HEK293 (cell line): ENCODE data around the gene GMCL1.
A peak's percentile ranks its signal among the peaks of the same experiment; 100 is the strongest.

Experiments
- IKZF3 ChIP-seq: fragments of 450-650 bp; IDR thresholded peaks from 2 replicates; pipeline ENCODE4 v1.5.0; 2018; ENCODE audit warnings: missing biosample characterization, mild to moderate bottlenecking, missing genetic modification characterization, moderate library complexity
- KLF16 ChIP-seq: fragments of 450-650 bp; formaldehyde crosslinking; IDR thresholded peaks from 2 replicates; pipeline ENCODE4 v1.5.1; 2017; ENCODE audit warnings: missing biosample characterization, missing genetic modification characterization
- KLF8 ChIP-seq: fragments of 450-650 bp; formaldehyde crosslinking; IDR thresholded peaks from 2 replicates; pipeline ENCODE4 v1.5.1; 2016; ENCODE audit warnings: missing biosample characterization, missing genetic modification characterization
- KLF9 ChIP-seq: fragments of 450-650 bp; formaldehyde crosslinking; IDR thresholded peaks from 2 replicates; pipeline ENCODE4 v1.5.1; 2016; ENCODE audit warnings: missing biosample characterization, missing genetic modification characterization, low read depth
- MEIS1 ChIP-seq: sonication (generic); formaldehyde crosslinking; IDR thresholded peaks from 2 replicates; pipeline ENCODE4 v1.8.1; 2022; ENCODE audit warnings: missing genetic modification reagents, mild to moderate bottlenecking, borderline replicate concordance
- SCRT1 ChIP-seq: fragments of 450-650 bp; formaldehyde crosslinking; IDR thresholded peaks from 2 replicates; pipeline ENCODE4 v1.5.1; 2016; ENCODE audit warnings: missing biosample characterization, missing genetic modification characterization, borderline replicate concordance
- SCRT2 ChIP-seq: fragments of 450-650 bp; formaldehyde crosslinking; IDR thresholded peaks from 2 replicates; pipeline ENCODE4 v1.5.1; 2016; ENCODE audit warnings: missing biosample characterization, missing genetic modification characterization
- SP2 ChIP-seq: fragments of 450-650 bp; formaldehyde crosslinking; IDR thresholded peaks from 2 replicates; pipeline ENCODE4 v1.5.1; 2016; ENCODE audit warnings: missing biosample characterization, missing genetic modification characterization
- YY1 ChIP-seq: fragments of 450-650 bp; formaldehyde crosslinking; IDR thresholded peaks from 2 replicates; pipeline ENCODE4 v1.5.1; 2018; ENCODE audit warnings: missing biosample characterization, missing genetic modification characterization
- YY2 ChIP-seq: fragments of 450-650 bp; formaldehyde crosslinking; IDR thresholded peaks from 2 replicates; pipeline ENCODE4 v1.5.1; 2016; ENCODE audit warnings: missing biosample characterization, missing genetic modification characterization
- ZBTB21 ChIP-seq: fragments of 450-650 bp; formaldehyde crosslinking; IDR thresholded peaks from 2 replicates; pipeline ENCODE4 v1.5.1; 2017; ENCODE audit warnings: missing biosample characterization, missing genetic modification characterization
- ZFP3 ChIP-seq: fragments of 450-650 bp; formaldehyde crosslinking; IDR thresholded peaks from 2 replicates; pipeline ENCODE4 v1.5.1; 2016; ENCODE audit warnings: low read depth, missing biosample characterization, missing genetic modification characterization
- ZNF214 ChIP-seq: fragments of 450-650 bp; formaldehyde crosslinking; IDR thresholded peaks from 2 replicates; pipeline ENCODE4 v1.5.1; 2017; ENCODE audit warnings: missing biosample characterization, mild to moderate bottlenecking, missing genetic modification characterization, borderline replicate concordance
- ZNF221 ChIP-seq: fragments of 450-650 bp; formaldehyde crosslinking; IDR thresholded peaks from 2 replicates; pipeline ENCODE4 v1.5.1; 2017; ENCODE audit warnings: missing biosample characterization, missing genetic modification characterization, borderline replicate concordance
- ZNF248 ChIP-seq: fragments of 450-650 bp; formaldehyde crosslinking; IDR thresholded peaks from 2 replicates; pipeline ENCODE4 v1.5.1; 2017; ENCODE audit warnings: missing biosample characterization, missing genetic modification characterization
- ZNF37A ChIP-seq: fragments of 450-650 bp; IDR thresholded peaks from 2 replicates; pipeline ENCODE4 v1.5.1; 2018; ENCODE audit warnings: missing biosample characterization, missing genetic modification characterization
- ZNF391 ChIP-seq: fragments of 450-650 bp; formaldehyde crosslinking; IDR thresholded peaks from 2 replicates; pipeline ENCODE4 v1.5.1; 2016; ENCODE audit warnings: low read depth, missing biosample characterization, missing genetic modification characterization, borderline replicate concordance
- ZNF394 ChIP-seq: fragments of 450-650 bp; formaldehyde crosslinking; IDR thresholded peaks from 2 replicates; pipeline ENCODE4 v1.5.1; 2016; ENCODE audit warnings: missing biosample characterization, missing genetic modification characterization, mild to moderate bottlenecking, moderate library complexity, borderline replicate concordance
- ZNF501 ChIP-seq: fragments of 450-650 bp; formaldehyde crosslinking; IDR thresholded peaks from 2 replicates; pipeline ENCODE4 v1.5.1; 2016; ENCODE audit warnings: missing biosample characterization, missing genetic modification characterization
- ZNF610 ChIP-seq: fragments of 450-650 bp; formaldehyde crosslinking; IDR thresholded peaks from 2 replicates; pipeline ENCODE4 v1.5.1; 2016; ENCODE audit warnings: missing biosample characterization, missing genetic modification characterization, borderline replicate concordance
- ZNF623 ChIP-seq: fragments of 450-650 bp; formaldehyde crosslinking; IDR thresholded peaks from 2 replicates; pipeline ENCODE4 v1.5.1; 2016; ENCODE audit warnings: missing biosample characterization, missing genetic modification characterization
- ZNF639 ChIP-seq: fragments of 450-650 bp; formaldehyde crosslinking; IDR thresholded peaks from 2 replicates; pipeline ENCODE4 v1.5.1; 2016; ENCODE audit warnings: missing biosample characterization, missing genetic modification characterization
- ZNF677 ChIP-seq: fragments of 450-650 bp; IDR thresholded peaks from 2 replicates; pipeline ENCODE4 v1.5.0; 2018; ENCODE audit warnings: missing biosample characterization, mild to moderate bottlenecking, missing genetic modification characterization, moderate library complexity
- ZNF76 ChIP-seq: fragments of 450-650 bp; formaldehyde crosslinking; IDR thresholded peaks from 2 replicates; pipeline ENCODE4; 2016; ENCODE audit warnings: low read depth, missing biosample characterization, missing genetic modification characterization, borderline replicate concordance
- ZNF791 ChIP-seq: fragments of 450-650 bp; formaldehyde crosslinking; IDR thresholded peaks from 2 replicates; pipeline ENCODE4 v1.5.1; 2016; ENCODE audit warnings: missing biosample characterization, missing genetic modification characterization
- TF ChIP-seq, protein P1 (sequence below): fragments of 450-650 bp; formaldehyde crosslinking; IDR thresholded peaks from 2 replicates; pipeline ENCODE4 v1.5.1; 2017; ENCODE audit warnings: missing biosample characterization, mild to moderate bottlenecking, missing genetic modification characterization, moderate library complexity
- TF ChIP-seq, protein P2 (sequence below): fragments of 450-650 bp; formaldehyde crosslinking; IDR thresholded peaks from 2 replicates; pipeline ENCODE4 v1.5.1; 2017; ENCODE audit warnings: missing biosample characterization, missing genetic modification characterization
- TF ChIP-seq, protein P3 (sequence below): IDR thresholded peaks from 2 replicates; pipeline ENCODE4 v1.6.1; 2011; ENCODE audit warnings: mild to moderate bottlenecking, low read depth, low read length, borderline replicate concordance
- TF ChIP-seq, protein P4 (sequence below): fragments of 450-650 bp; formaldehyde crosslinking; conservative IDR thresholded peaks from 2 replicates; pipeline ENCODE4 v1.5.1; 2016; ENCODE audit warnings: low read depth, missing biosample characterization, missing genetic modification characterization

GMCL1 gene

GRCh38 chr2:69893684-69894551 lies 64.5 kb downstream of the GMCL1 start, which contains the start of gene SNRNP27 (continued):
- TF ChIP-seq ZNF214 (tag by site-specific recombination), result no peak
- TF ChIP-seq ZNF391 (tag by site-specific recombination), result peak; percentile 63; the same call in 1 of the 2 replicates
- TF ChIP-seq MEIS1 (CRISPR knock-in tag), result no peak
- no peak for TF ChIP-seq ZFP3 (tag by site-specific recombination)
- TF ChIP-seq ZNF639, result peak; percentile 57; the same call in 1 of the 2 replicates
- TF ChIP-seq ZNF610 (tag by site-specific recombination), result 0 out of 2 replicates have a peak, but pooled peaks have one; percentile 45
- peak; percentile 27; the same call in 1 of the 2 replicates for TF ChIP-seq ZBTB21
- peak; percentile 59; the same call in 1 of the 2 replicates for TF ChIP-seq KLF8 (tag by site-specific recombination)
- TF ChIP-seq ZNF248 (tag by site-specific recombination), result no peak
- no peak for TF ChIP-seq ZNF677
- peak; percentile 30; the same call in 1 of the 2 replicates for TF ChIP-seq ZNF76 (tag by site-specific recombination)
- peak; percentile 70 for TF ChIP-seq SP2 (tag by site-specific recombination)
- TF ChIP-seq, protein P1, sequence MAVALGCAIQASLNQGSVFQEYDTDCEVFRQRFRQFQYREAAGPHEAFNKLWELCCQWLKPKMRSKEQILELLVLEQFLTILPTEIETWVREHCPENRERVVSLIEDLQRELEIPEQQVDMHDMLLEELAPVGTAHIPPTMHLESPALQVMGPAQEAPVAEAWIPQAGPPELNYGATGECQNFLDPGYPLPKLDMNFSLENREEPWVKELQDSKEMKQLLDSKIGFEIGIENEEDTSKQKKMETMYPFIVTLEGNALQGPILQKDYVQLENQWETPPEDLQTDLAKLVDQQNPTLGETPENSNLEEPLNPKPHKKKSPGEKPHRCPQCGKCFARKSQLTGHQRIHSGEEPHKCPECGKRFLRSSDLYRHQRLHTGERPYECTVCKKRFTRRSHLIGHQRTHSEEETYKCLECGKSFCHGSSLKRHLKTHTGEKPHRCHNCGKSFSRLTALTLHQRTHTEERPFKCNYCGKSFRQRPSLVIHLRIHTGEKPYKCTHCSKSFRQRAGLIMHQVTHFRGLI, result 0 out of 2 replicates have a peak, but pooled peaks have one; percentile 29
- TF ChIP-seq ZNF501, result peak; percentile 35; the same call in 1 of the 2 replicates
- TF ChIP-seq, protein P2, sequence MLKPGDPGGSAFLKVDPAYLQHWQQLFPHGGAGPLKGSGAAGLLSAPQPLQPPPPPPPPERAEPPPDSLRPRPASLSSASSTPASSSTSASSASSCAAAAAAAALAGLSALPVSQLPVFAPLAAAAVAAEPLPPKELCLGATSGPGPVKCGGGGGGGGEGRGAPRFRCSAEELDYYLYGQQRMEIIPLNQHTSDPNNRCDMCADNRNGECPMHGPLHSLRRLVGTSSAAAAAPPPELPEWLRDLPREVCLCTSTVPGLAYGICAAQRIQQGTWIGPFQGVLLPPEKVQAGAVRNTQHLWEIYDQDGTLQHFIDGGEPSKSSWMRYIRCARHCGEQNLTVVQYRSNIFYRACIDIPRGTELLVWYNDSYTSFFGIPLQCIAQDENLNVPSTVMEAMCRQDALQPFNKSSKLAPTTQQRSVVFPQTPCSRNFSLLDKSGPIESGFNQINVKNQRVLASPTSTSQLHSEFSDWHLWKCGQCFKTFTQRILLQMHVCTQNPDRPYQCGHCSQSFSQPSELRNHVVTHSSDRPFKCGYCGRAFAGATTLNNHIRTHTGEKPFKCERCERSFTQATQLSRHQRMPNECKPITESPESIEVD (tag by site-specific recombination), result peak; percentile 37
- TF ChIP-seq ZNF221 (tag by site-specific recombination), result 0 out of 2 replicates have a peak, but pooled peaks have one; percentile 12
- TF ChIP-seq ZNF394 (tag by site-specific recombination), result peak; percentile 34; the same call in 1 of the 2 replicates
- TF ChIP-seq, protein P3, sequence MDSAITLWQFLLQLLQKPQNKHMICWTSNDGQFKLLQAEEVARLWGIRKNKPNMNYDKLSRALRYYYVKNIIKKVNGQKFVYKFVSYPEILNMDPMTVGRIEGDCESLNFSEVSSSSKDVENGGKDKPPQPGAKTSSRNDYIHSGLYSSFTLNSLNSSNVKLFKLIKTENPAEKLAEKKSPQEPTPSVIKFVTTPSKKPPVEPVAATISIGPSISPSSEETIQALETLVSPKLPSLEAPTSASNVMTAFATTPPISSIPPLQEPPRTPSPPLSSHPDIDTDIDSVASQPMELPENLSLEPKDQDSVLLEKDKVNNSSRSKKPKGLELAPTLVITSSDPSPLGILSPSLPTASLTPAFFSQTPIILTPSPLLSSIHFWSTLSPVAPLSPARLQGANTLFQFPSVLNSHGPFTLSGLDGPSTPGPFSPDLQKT, result no peak
- 0 out of 2 replicates have a peak, but pooled peaks have one; percentile 11 for TF ChIP-seq IKZF3 (tag by site-specific recombination)
- 0 out of 2 replicates have a peak, but pooled peaks have one; percentile 26 for TF ChIP-seq SCRT2
- peak; percentile 47; the same call in 1 of the 2 replicates for TF ChIP-seq KLF9 (tag by site-specific recombination)
- TF ChIP-seq SCRT1 (tag by site-specific recombination), result 0 out of 2 replicates have a peak, but pooled peaks have one; percentile 31
- TF ChIP-seq, protein P4, sequence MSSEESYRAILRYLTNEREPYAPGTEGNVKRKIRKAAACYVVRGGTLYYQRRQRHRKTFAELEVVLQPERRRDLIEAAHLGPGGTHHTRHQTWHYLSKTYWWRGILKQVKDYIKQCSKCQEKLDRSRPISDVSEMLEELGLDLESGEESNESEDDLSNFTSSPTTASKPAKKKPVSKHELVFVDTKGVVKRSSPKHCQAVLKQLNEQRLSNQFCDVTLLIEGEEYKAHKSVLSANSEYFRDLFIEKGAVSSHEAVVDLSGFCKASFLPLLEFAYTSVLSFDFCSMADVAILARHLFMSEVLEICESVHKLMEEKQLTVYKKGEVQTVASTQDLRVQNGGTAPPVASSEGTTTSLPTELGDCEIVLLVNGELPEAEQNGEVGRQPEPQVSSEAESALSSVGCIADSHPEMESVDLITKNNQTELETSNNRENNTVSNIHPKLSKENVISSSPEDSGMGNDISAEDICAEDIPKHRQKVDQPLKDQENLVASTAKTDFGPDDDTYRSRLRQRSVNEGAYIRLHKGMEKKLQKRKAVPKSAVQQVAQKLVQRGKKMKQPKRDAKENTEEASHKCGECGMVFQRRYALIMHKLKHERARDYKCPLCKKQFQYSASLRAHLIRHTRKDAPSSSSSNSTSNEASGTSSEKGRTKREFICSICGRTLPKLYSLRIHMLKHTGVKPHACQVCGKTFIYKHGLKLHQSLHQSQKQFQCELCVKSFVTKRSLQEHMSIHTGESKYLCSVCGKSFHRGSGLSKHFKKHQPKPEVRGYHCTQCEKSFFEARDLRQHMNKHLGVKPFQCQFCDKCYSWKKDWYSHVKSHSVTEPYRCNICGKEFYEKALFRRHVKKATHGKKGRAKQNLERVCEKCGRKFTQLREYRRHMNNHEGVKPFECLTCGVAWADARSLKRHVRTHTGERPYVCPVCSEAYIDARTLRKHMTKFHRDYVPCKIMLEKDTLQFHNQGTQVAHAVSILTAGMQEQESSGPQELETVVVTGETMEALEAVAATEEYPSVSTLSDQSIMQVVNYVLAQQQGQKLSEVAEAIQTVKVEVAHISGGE (tag by site-specific recombination), result peak; percentile 99
- peak; percentile 88 for TF ChIP-seq KLF16 (tag by site-specific recombination)
- no peak for TF ChIP-seq ZNF791 (tag by site-specific recombination)
- TF ChIP-seq ZNF37A (tag by site-specific recombination), result no peak
- 0 out of 2 replicates have a peak, but pooled peaks have one; percentile 7 for TF ChIP-seq ZNF623 (tag by site-specific recombination)
- 0 out of 2 replicates have a peak, but pooled peaks have one; percentile 42 for TF ChIP-seq YY2
- 0 out of 2 replicates have a peak, but pooled peaks have one; percentile 39 for TF ChIP-seq YY1 (tag by site-specific recombination)
